Ishikawa (cell line): ENCODE results near the gene TMEM147.

ENCODE experiments used
- TAF1 ChIP-seq: IDR thresholded peaks from 2 replicates; pipeline ENCODE4 v1.6.1; 2012; ENCODE audit warnings: low read depth, mild to moderate bottlenecking
- TEAD4 ChIP-seq: IDR thresholded peaks from 2 replicates; pipeline ENCODE4 v1.6.1; 2012
- USF1 ChIP-seq: IDR thresholded peaks from 2 replicates; pipeline ENCODE4 v1.6.1; 2012

- TF ChIP-seq USF1 (no peak), TEAD4 (no peak), TAF1 (no peak)
These were observed 16.0 kb downstream of the TMEM147 start for GRCh38 chr19:35561436-35561835.
